Measurements from ENCODE around the gene LIME1.
A peak's percentile ranks its signal among the peaks of the same experiment; 100 is the strongest.

LIME1 gene

DNA sequence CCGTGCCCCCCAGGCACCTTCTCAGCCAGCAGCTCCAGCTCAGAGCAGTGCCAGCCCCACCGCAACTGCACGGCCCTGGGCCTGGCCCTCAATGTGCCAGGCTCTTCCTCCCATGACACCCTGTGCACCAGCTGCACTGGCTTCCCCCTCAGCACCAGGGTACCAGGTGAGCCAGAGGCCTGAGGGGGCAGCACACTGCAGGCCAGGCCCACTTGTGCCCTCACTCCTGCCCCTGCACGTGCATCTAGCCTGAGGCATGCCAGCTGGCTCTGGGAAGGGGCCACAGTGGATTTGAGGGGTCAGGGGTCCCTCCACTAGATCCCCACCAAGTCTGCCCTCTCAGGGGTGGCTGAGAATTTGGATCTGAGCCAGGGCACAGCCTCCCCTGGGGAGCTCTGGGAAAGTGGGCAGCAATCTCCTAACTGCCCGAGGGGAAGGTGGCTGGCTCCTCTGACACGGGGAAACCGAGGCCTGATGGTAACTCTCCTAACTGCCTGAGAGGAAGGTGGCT lies 39.1 kb upstream of the LIME1 start:
- no peak for DNase-seq (ENCODE audit: low read depth)

- no peak for DNase-seq (ENCODE audit: low read depth)
Measured at GRCh38 chr20:63697868-63698545, 38.5 kb upstream of the LIME1 start.

GRCh38 chr20:63698739-63699465 lies 37.6 kb upstream of the LIME1 start:
- peak; percentile 45 for DNase-seq (ENCODE audit: low read depth)

DNA sequence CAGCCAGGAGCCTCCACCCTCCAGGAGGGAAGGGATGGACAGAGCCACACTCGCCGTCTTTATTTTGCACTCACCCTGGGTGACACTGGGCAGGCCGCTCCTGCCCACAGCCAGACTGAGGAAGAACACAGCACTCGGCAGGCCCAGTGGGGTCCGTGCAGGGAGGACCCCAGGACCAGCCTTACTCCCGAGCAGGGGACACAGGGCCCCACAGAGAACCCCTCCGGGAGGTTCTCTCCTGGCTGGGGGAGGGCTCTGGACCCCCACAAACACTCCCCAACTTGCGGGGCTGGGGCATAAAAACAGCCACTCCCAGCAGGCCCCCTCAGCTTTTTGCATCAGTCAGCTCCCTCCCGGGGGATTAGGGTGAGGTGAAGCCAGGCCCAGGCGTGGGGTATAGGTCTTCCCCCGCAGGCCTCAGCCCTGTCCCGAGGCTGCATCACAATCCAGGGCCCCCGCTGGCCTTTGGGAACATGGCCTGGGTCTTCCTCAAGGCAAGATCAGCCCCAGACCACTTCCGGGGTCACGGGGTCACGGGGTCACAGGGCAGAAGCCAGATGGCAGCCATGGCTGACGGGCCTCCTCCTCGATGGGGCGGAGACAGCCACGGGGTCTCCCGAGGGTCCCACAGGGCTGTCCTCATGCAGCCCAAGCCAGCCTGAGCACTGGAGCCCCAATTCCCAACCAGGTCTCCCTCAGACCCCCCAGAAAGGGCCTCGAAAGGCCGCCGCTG lies 36.8 kb upstream of the LIME1 start:
- no peak for DNase-seq (ENCODE audit: low read depth)

GRCh38 chr20:63700199-63701050 lies 36.0 kb upstream of the LIME1 start:
- no peak for DNase-seq (ENCODE audit: low read depth)

- no peak for DNase-seq (ENCODE audit: low read depth)
Measured at GRCh38 chr20:63701051-63701328, 35.5 kb upstream of the LIME1 start.

DNA sequence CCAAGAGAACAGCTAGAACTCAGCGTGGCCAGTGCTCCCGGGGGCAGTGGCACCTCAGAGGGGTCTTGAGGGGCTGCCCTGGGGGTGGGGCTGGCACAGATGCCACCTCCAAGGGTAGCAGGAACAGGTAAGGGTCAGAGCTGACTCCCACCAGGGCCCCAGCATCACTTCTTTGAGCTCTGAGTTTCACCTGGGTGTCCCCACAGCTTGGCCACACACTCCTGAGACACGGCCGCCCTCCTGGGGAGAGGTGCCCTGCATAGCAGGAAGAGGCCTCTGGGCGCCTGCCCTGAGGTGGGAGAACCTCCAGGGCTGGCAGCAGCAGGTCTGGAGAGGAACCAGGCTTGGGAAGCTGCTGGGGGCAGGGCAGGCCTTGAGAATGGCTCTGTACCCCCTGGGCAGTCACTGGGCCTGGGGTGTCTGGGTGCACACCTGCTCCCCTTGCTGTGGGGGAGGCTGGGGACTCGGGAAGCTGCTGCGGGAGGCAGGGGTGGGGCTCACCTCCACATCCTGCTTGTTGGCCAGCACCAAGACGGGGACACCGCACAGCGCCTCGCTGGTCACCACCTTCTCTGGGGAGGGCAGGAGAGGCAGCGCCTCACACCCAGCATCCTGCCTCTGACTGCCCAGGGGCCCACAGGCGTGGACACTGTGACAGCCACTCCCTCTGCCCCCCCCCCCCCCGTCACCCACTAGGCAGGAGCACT lies 35.0 kb upstream of the LIME1 start:
- DNase-seq (ENCODE audit: low read depth) = no peak

- DNase-seq (ENCODE audit: low read depth) = no peak
Measured at GRCh38 chr20:63702036-63702665, 34.3 kb upstream of the LIME1 start.

DNA sequence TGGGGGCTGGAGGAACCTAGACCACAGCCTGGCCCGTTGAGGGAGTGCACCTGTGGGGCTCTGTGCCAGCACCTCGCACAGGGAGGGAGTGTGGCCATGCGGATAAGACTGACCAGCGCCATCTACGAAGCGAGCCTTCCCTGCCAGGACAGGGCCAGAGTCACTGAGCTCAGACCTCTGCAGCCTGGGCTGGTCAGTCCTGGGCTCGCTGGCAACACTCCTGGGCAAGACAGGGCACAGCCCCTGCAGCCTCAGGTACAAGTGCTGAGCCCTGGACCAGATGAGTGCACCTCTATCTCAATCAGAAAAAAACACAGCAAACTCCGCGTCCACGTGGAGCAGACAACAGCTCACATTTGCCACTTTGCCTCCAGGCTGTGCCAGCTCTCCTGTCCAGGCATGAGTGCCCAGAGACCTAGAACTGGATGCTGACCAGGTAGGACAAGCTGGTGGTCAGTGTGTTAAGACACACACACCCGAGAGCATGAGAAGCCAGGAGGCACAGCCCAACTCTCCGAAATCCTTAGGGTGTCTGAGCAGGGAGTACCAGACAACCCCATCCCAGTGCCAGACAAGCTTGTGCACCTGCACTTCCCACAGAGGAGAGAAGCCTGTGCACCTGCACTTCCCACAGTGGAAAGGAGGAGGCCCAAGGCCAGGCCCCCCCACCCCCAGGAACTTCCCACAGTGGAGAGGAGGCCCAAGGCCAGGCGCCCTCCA lies 33.6 kb upstream of the LIME1 start:
- no peak for DNase-seq (ENCODE audit: low read depth)

DNA sequence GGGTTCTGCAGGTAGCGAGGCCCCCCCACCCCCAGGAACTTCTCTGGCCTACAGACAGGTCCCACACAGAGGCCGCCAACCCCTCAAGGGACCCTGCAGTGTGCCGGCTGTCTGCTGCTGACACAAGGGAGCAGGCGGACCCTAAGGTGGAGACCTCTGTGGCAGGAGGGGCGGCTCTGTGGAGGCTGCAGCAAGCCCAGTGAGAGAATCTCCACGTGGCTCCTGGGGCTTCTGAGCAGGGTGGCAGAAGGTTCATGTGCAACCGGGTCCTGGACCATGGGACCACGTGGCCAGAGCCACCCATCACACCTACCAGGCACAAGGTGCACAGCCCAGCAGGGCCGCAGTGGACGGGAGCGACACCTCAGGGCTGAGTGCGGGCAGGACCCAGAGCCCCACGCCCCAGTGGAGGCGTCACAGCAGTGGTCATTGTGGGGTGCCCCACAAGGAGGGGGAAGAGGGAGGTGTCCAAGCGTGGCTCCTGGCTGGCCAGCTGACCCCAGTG lies 32.9 kb upstream of the LIME1 start:
- DNase-seq (ENCODE audit: low read depth) = no peak

DNA sequence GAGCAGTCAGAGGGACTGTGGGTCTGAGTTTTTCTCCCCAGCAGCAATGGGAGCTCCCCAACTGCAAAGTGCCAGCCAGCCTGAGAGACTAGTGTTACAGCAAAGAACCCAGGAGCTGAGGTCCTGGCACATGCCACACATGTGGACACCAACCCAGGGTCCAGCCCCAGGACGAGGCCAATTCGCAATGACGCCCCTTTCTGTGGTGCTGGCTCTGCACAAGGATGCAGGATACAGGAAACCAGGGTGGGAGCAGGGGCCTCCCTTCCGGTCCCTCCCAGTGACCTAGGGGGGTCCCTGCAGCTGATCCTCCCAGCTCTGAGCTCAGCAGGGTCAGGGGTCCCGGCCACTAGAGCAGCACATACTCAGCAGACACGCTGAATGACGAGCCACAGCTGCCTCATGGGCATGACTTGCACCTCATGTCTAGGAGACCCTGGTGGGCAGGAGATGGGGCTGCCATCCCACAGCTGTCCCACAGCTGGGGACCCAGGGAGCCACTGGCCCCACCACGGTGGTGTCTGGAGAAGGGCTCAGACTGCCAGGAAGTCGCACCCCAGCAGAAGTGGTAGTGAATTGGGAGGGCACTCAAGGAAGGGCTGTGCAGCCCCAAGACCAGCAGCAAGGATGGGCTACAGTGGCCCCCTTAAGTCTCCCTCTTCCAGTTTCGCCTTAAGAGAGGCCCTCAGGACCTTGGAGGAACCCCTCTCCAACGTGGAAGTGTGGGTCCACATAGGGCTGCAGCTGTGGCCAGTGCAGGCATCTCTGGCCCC lies 32.3 kb upstream of the LIME1 start:
- no peak for DNase-seq (ENCODE audit: low read depth)

- DNase-seq (ENCODE audit: low read depth) = no peak
Measured at GRCh38 chr20:63704749-63705117, 31.7 kb upstream of the LIME1 start.

GRCh38 chr20:63705232-63706026 lies 31.0 kb upstream of the LIME1 start:
- no peak for DNase-seq (ENCODE audit: low read depth)

- no peak for DNase-seq (ENCODE audit: low read depth)
Measured at GRCh38 chr20:63706027-63706695, 30.3 kb upstream of the LIME1 start.

DNA sequence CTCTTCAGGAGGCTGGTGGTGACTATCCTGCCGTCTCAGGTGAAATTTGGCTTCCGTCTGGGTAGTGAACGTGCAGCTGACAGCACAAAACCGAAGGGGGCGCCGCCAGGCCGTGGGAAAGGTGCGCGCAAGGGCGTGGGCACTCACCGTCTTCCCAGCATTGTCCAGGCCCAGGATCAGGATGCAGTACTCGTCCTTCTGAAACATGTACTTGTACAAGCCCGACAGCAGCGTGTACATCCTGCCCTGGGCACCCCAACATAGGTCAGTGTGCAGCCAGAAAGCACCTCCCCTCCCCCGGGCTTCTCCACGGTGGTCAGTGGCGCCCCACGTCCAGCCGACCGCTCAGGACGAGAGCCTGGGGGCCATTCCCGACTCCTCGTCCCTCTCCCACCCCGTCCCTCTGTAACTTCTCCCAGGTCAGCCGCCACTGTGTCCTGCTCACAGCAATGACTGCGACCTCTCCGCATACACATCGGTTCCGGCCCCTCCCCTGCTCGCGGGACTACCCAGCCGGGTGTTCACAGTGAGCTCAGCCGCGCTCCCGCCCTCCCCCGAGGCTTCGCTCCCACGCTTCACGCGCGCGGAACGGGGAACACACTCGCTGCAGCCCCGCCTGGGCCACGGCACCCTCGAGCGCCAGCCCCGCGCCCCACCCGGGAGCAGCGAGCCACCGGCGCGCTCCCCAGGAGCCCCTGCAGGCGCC lies 29.5 kb upstream of the LIME1 start:
- DNase-seq (ENCODE audit: low read depth) = no peak

DNA sequence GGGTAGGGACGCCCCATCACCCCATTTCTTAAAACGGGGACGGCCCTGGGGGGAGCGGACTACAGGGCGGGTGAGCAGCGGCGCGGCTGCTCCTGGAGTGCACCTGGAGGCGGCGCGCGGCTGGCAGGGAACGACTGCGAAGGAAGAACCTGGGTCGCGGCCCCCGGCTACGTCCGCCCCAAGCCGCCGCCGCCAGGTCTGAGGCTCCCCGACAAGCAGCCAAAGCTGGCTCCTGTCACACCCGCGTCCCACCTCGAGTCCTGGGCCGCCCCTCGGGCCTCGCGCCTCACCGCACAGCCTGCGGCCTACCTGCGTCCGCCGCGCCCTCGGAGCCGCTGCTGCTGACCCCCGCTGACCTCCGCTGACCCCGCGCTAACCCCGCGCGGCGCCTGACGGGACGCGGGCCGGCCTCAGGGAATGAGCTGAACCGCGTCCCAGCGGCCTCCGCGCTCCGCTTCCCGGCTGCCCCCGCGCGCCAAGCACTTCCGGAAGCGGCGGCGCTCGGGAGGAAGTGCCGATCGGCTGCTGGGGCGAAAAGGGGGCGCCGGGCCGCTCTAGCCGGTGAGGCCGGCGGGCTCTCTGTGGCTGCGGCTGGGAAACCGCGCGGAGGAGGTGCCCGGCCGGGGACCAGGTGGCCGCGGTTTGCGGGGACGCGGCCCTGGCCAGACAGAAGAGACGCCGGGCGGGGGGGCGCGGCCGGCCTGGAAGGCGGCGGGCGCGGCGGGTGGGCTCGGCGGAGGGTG lies 28.7 kb upstream of the LIME1 start, which contains the start of the genes ARFRP1 and ZGPAT:
TSS of gene ARFRP1 (minus strand) at position 419 of the 743 bp plus-strand sequence. CDS start 885 bp downstream, outside the sequence.
TSS of gene ZGPAT (plus strand) at position 482 of the 743 bp plus-strand sequence. CDS start 542 bp downstream, outside the sequence.
- peak; percentile 70 for DNase-seq (ENCODE audit: low read depth)
